ENCODE measurements around the gene LCLAT1.

- no peak for TF ChIP-seq SIN3A (IDR thresholded peaks at IDR 0.05; ENCODE audit: borderline replicate concordance, low read depth, low read length)
- TF ChIP-seq CTCF (IDR thresholded peaks at IDR 0.05), result no peak
- no peak for TF ChIP-seq RAD21 (IDR thresholded peaks at IDR 0.05; ENCODE audit: low read length)
- TF ChIP-seq, protein P1, sequence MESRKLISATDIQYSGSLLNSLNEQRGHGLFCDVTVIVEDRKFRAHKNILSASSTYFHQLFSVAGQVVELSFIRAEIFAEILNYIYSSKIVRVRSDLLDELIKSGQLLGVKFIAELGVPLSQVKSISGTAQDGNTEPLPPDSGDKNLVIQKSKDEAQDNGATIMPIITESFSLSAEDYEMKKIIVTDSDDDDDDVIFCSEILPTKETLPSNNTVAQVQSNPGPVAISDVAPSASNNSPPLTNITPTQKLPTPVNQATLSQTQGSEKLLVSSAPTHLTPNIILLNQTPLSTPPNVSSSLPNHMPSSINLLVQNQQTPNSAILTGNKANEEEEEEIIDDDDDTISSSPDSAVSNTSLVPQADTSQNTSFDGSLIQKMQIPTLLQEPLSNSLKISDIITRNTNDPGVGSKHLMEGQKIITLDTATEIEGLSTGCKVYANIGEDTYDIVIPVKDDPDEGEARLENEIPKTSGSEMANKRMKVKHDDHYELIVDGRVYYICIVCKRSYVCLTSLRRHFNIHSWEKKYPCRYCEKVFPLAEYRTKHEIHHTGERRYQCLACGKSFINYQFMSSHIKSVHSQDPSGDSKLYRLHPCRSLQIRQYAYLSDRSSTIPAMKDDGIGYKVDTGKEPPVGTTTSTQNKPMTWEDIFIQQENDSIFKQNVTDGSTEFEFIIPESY (IDR thresholded peaks at IDR 0.05; ENCODE audit: borderline replicate concordance, low read depth), result no peak
- no peak for TF ChIP-seq YY1 (IDR thresholded peaks at IDR 0.05; ENCODE audit: low read depth)
- no peak for TF ChIP-seq FOXJ3 (CRISPR knock-in tag; IDR thresholded peaks at IDR 0.05)
- TF ChIP-seq MAX (IDR thresholded peaks at IDR 0.05; ENCODE audit: low read depth), result no peak
- no peak for TF ChIP-seq RXRA (IDR thresholded peaks at IDR 0.05; ENCODE audit: borderline replicate concordance, low read depth)
- no peak for TF ChIP-seq FOXM1 (IDR thresholded peaks at IDR 0.05; ENCODE audit: low read depth)
- TF ChIP-seq CHD2 (IDR thresholded peaks at IDR 0.05; ENCODE audit: low read length, partially characterized antibody), result no peak
- TF ChIP-seq TAF1 (IDR thresholded peaks at IDR 0.05; ENCODE audit: borderline replicate concordance, low read depth, low read length), result no peak
These were observed 196.6 kb downstream of the LCLAT1 start for GRCh38 chr2:30643674-30644073.
